ENCODE measurements around the gene RUNX3.

The RUNX3 gene

GRCh38 chr1:24864370-24864777 lies 65.7 kb downstream of the RUNX3 start:
- no peak for DNase-seq (ENCODE audit: low spot score)

- DNase-seq (ENCODE audit: low spot score) = no peak
Measured at GRCh38 chr1:24862775-24863483, 67.1 kb downstream of the RUNX3 start.

GRCh38 chr1:24861821-24862727 lies 68.0 kb downstream of the RUNX3 start:
- no peak for DNase-seq (ENCODE audit: low spot score)

- DNase-seq (ENCODE audit: low spot score) = no peak
Measured at GRCh38 chr1:24860841-24861240, 69.2 kb downstream of the RUNX3 start.

GRCh38 chr1:24859063-24860010 lies 70.7 kb downstream of the RUNX3 start:
- DNase-seq (ENCODE audit: low spot score) = no peak

GRCh38 chr1:24858277-24858676 lies 71.8 kb downstream of the RUNX3 start:
- DNase-seq (ENCODE audit: low spot score) = no peak

- DNase-seq (ENCODE audit: low spot score) = no peak
Measured at GRCh38 chr1:24857507-24858133, 72.5 kb downstream of the RUNX3 start.

GRCh38 chr1:24856787-24857506 lies 73.1 kb downstream of the RUNX3 start:
- no peak for DNase-seq (ENCODE audit: low spot score)

- DNase-seq (ENCODE audit: low spot score) = no peak
Measured at GRCh38 chr1:24855474-24855873, 74.6 kb downstream of the RUNX3 start.

- DNase-seq (ENCODE audit: low spot score) = no peak
Measured at GRCh38 chr1:24853649-24854048, 76.4 kb downstream of the RUNX3 start.

- DNase-seq (ENCODE audit: low spot score) = no peak
Measured at GRCh38 chr1:24850328-24850920, 79.7 kb downstream of the RUNX3 start.

GRCh38 chr1:24849672-24850295 lies 80.3 kb downstream of the RUNX3 start:
- DNase-seq (ENCODE audit: low spot score) = no peak

All from ecto neural progenitor cell (in vitro differentiated cells).